Loucy (cell line): ENCODE measurements around the gene NFKBIZ.

Experiments
- H2AFZ ChIP-seq: fragments of 200-600 bp; sonication (generic); 2 replicates; pipeline ENCODE4 v1.6.0; 2016; ENCODE audit warnings: antibody characterized with exemption, mild to moderate bottlenecking, low read length, moderate library complexity
- H3F3A ChIP-seq: fragments of 200-600 bp; 2 replicates; pipeline ENCODE4 v1.6.0; 2016; ENCODE audit warnings: antibody characterized with exemption, low read depth, mild to moderate bottlenecking
- H3K27me3 ChIP-seq: fragments of 200-600 bp; sonication (generic); 2 replicates; pipeline ENCODE4 v1.6.1; 2014; ENCODE audit warnings: low read length, mild to moderate bottlenecking; ENCODE audit not compliant: insufficient read depth, poor library complexity, severe bottlenecking
- H3K36me3 ChIP-seq: fragments of 200-600 bp; sonication (generic); 2 replicates; pipeline ENCODE4 v1.6.1; 2016; ENCODE audit warnings: low read length; ENCODE audit not compliant: insufficient read depth
- H3K4me1 ChIP-seq: fragments of 200-600 bp; sonication (generic); 2 replicates; pipeline ENCODE4 v1.5.1; 2014; ENCODE audit warnings: low read length, mild to moderate bottlenecking; ENCODE audit not compliant: insufficient read depth, poor library complexity, severe bottlenecking
- H3K4me2 ChIP-seq: fragments of 200-600 bp; sonication (generic); 2 replicates; pipeline ENCODE4 v1.6.0; 2014; ENCODE audit warnings: antibody characterized with exemption, low read length, low read depth, mild to moderate bottlenecking; ENCODE audit not compliant: poor library complexity, severe bottlenecking
- H3K4me3 ChIP-seq: fragments of 200-600 bp; sonication (generic); 2 replicates; pipeline ENCODE4 v1.5.1; 2014; ENCODE audit warnings: low read length, mild to moderate bottlenecking, mixed read lengths; ENCODE audit not compliant: poor library complexity, severe bottlenecking
- H3K79me2 ChIP-seq: fragments of 200-600 bp; sonication (generic); 2 replicates; pipeline ENCODE4 v1.6.1; 2014; ENCODE audit warnings: low read length; ENCODE audit not compliant: insufficient read depth
- H3K9ac ChIP-seq: fragments of 200-600 bp; sonication (generic); 2 replicates; pipeline ENCODE4 v1.6.0; 2014; ENCODE audit warnings: mild to moderate bottlenecking, low read depth, low read length, moderate library complexity; ENCODE audit not compliant: poor library complexity, severe bottlenecking
- H3K9me2 ChIP-seq: fragments of 200-600 bp; sonication (generic); replicated peaks from 2 replicates; pipeline ENCODE4 v1.6.1; 2016; ENCODE audit warnings: low read depth, low read length, mixed read lengths
- H3K9me3 ChIP-seq: fragments of 200-600 bp; sonication (generic); 2 replicates; pipeline ENCODE4 v1.6.1; 2014; ENCODE audit warnings: mild to moderate bottlenecking, antibody characterized with exemption, low read length, low read depth; ENCODE audit not compliant: insufficient read depth
- H4K20me1 ChIP-seq: fragments of 200-600 bp; sonication (generic); 2 replicates; pipeline ENCODE4 v1.6.0; 2014; ENCODE audit warnings: antibody characterized with exemption, low read length, mild to moderate bottlenecking; ENCODE audit not compliant: insufficient read depth, poor library complexity, severe bottlenecking
- EZH2phosphoT487 ChIP-seq: fragments of 200-600 bp; IDR thresholded peaks from 2 replicates; pipeline ENCODE4 v1.6.1; 2018; ENCODE audit warnings: antibody characterized with exemption, mild to moderate bottlenecking, moderate library complexity, borderline replicate concordance
- TF ChIP-seq, protein P1 (sequence below): fragments of 200-600 bp; sonication (generic); conservative IDR thresholded peaks from 2 replicates; pipeline ENCODE4 v1.5.1; 2014; ENCODE audit warnings: mild to moderate bottlenecking, antibody characterized with exemption, low read length

NFKBIZ gene

DNA sequence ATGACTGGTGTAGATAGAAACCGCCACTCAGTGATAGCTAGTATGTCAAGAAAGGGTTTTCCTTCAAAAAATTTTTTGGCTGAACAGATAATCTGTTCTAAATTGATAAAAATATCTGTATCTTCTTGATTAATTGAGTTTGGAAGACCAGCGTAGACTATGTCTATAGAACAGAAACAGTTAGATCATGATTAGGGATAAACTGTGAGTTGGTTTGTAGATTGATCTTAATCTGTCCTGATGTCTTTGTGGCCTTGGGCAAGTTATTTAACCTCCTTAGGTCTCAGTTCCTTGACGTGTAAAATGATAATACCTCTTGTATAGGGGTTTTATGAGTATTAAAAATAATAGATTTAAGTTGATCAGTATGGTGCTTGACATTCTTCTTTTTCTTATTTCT lies 4.7 kb downstream of the NFKBIZ start:
- H3K4me1 ChIP-seq: peaks cover 32% of the 10 kb centered on the region
- TF ChIP-seq, protein P1, sequence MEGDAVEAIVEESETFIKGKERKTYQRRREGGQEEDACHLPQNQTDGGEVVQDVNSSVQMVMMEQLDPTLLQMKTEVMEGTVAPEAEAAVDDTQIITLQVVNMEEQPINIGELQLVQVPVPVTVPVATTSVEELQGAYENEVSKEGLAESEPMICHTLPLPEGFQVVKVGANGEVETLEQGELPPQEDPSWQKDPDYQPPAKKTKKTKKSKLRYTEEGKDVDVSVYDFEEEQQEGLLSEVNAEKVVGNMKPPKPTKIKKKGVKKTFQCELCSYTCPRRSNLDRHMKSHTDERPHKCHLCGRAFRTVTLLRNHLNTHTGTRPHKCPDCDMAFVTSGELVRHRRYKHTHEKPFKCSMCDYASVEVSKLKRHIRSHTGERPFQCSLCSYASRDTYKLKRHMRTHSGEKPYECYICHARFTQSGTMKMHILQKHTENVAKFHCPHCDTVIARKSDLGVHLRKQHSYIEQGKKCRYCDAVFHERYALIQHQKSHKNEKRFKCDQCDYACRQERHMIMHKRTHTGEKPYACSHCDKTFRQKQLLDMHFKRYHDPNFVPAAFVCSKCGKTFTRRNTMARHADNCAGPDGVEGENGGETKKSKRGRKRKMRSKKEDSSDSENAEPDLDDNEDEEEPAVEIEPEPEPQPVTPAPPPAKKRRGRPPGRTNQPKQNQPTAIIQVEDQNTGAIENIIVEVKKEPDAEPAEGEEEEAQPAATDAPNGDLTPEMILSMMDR: no peak
- no peak for TF ChIP-seq EZH2phosphoT487
- no peak overlapping the region for H2AFZ ChIP-seq
- no peak overlapping the region for H3K4me2 ChIP-seq
- 0 out of 2 replicates have a peak, but pooled peaks cover 6% of the 10 kb centered on the region for H3K9me2 ChIP-seq
- H3K9ac ChIP-seq: no peak overlapping the region
- no peak overlapping the region for H3K4me3 ChIP-seq
- peaks cover 66% of the 10 kb centered on the region; the same call in 1 of the 2 replicates for H3K36me3 ChIP-seq
- H4K20me1 ChIP-seq: no peaks in the 10 kb centered on the region
- peaks cover 4% of the 10 kb centered on the region; the same call in 1 of the 2 replicates for H3K79me2 ChIP-seq
- peaks cover 10% of the 10 kb centered on the region for H3F3A ChIP-seq
- H3K27me3 ChIP-seq: no peaks in the 10 kb centered on the region
- no peaks in the 10 kb centered on the region for H3K9me3 ChIP-seq

DNA sequence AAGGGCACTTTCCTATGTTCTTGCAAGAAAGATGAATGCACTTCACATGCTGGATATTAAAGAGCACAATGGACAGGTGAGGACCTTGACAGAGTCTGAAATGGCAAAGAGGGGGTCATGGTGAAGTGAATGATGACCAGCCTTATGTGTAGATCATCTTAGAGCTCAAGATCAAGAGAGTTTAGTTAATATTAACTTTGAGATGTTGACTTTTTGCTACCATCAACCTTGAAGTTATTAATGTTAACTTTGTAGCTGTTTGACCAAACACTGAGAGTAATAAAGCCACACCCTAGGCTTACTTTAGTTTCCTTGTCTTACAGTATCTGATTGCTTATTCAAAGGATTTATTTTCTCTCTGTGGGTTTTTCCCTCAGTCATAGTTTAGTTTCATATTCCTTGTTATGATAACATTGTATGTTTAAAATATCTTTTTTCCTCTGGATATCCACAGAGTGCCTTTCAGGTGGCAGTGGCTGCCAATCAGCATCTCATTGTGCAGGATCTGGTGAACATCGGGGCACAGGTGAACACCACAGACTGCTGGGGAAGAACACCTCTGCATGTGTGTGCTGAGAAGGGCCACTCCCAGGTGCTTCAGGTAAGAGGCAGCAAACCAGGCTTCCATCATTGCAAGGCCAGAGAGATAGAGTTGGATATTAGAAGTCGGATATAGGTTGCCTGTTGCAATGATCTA lies 5.4 kb downstream of the NFKBIZ start:
- no peaks in the 10 kb centered on the region for H4K20me1 ChIP-seq
- H3K9me2 ChIP-seq: 0 out of 2 replicates have a peak, but pooled peaks cover 6% of the 10 kb centered on the region
- TF ChIP-seq, protein P1: no peak
- TF ChIP-seq EZH2phosphoT487: no peak
- H3K4me1 ChIP-seq: peaks cover 32% of the 10 kb centered on the region
- H3K9ac ChIP-seq: no peak overlapping the region
- no peak overlapping the region for H2AFZ ChIP-seq
- H3K4me3 ChIP-seq: no peak overlapping the region
- H3K79me2 ChIP-seq: peaks cover 4% of the 10 kb centered on the region; the same call in 1 of the 2 replicates
- peaks cover 10% of the 10 kb centered on the region for H3F3A ChIP-seq
- no peaks in the 10 kb centered on the region for H3K27me3 ChIP-seq
- no peak overlapping the region for H3K4me2 ChIP-seq
- no peaks in the 10 kb centered on the region for H3K9me3 ChIP-seq
- H3K36me3 ChIP-seq: peaks cover 73% of the 10 kb centered on the region; the same call in 1 of the 2 replicates

DNA sequence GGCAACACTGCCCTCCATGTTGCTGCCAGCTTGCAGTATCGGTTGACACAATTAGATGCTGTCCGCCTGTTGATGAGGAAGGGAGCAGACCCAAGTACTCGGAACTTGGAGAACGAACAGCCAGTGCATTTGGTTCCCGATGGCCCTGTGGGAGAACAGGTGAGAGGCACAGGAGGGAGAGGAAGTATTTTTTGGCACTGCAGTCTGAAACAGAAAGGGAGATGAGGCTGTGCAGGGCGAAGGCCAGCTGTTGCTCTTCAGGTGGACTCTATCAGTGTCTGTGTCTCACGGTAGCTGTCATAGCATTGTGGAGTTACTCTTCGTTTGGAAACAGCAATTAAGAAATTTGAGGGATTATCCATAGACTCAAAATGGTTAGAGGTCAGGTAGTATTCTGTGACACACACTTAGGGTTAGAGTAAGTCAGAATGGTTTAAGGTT lies 8.0 kb downstream of the NFKBIZ start:
- 0 out of 2 replicates have a peak, but pooled peaks cover 3% of the 10 kb centered on the region for H3F3A ChIP-seq

More for the DNA sequence above, 8.0 kb downstream of the NFKBIZ start:
- no peaks in the 10 kb centered on the region for H3K27me3 ChIP-seq
- H3K9me3 ChIP-seq: no peaks in the 10 kb centered on the region
- peaks cover 9% of the 10 kb centered on the region for H3K4me1 ChIP-seq
- H3K36me3 ChIP-seq: peaks cover 81% of the 10 kb centered on the region; the same call in 1 of the 2 replicates
- no peak overlapping the region for H3K4me2 ChIP-seq
- 0 out of 2 replicates have a peak, but pooled peaks cover 1% of the 10 kb centered on the region for H3K9me2 ChIP-seq
- no peaks in the 10 kb centered on the region for H4K20me1 ChIP-seq
- H3K79me2 ChIP-seq: 0 out of 2 replicates have a peak, but pooled peaks cover under 1% of the 10 kb centered on the region
- H2AFZ ChIP-seq: no peak overlapping the region
- TF ChIP-seq, protein P1: no peak
- TF ChIP-seq EZH2phosphoT487: no peak
- no peak overlapping the region for H3K4me3 ChIP-seq
- no peak overlapping the region for H3K9ac ChIP-seq
